Mucosa of stomach (tissue), 1 donor: ENCODE data around the gene ADGRG1.

ENCODE experiments used
- H3K27me3 ChIP-seq: one replicate; pipeline ENCODE4 v1.7.0; 2013; ENCODE audit warnings: mild to moderate bottlenecking, low read length; ENCODE audit not compliant: control insufficient read depth, insufficient read depth
- H3K36me3 ChIP-seq: one replicate; pipeline ENCODE4 v1.7.0; 2013; ENCODE audit warnings: low read length; ENCODE audit not compliant: control insufficient read depth, insufficient read depth
- H3K4me1 ChIP-seq: one replicate; pipeline ENCODE4 v1.7.0; 2013; ENCODE audit warnings: mild to moderate bottlenecking, low read length; ENCODE audit not compliant: control insufficient read depth, insufficient read depth
- H3K4me3 ChIP-seq: one replicate; pipeline ENCODE4 v1.7.0; 2013; ENCODE audit warnings: low read length
- H3K9ac ChIP-seq: one replicate; pipeline ENCODE4 v1.7.0; 2013; ENCODE audit warnings: mild to moderate bottlenecking, low read length, moderate library complexity
- H3K9me3 ChIP-seq: one replicate; pipeline ENCODE4 v1.7.0; 2013; ENCODE audit warnings: mild to moderate bottlenecking, low read length, moderate library complexity; ENCODE audit not compliant: control insufficient read depth
- donor health status: Pancreatic carcinoma.

Gene ADGRG1

GRCh38 chr16:57672416-57672815, 44.0 kb downstream of the ADGRG1 start:
- H3K4me3 ChIP-seq: no peak overlapping the region
- no peaks in the 10 kb centered on the region for H3K27me3 ChIP-seq
- no peaks in the 10 kb centered on the region for H3K9me3 ChIP-seq
- H3K36me3 ChIP-seq: no peaks in the 10 kb centered on the region
- H3K9ac ChIP-seq: no peak overlapping the region
- H3K4me1 ChIP-seq: no peaks in the 10 kb centered on the region

GRCh38 chr16:57672824-57673223, 44.4 kb downstream of the ADGRG1 start:
- Histone ChIP-seq H3K9me3 (no peaks in the 10 kb centered on the region), H3K4me3 (no peak overlapping the region), H3K4me1 (no peaks in the 10 kb centered on the region), H3K27me3 (no peaks in the 10 kb centered on the region), H3K36me3 (no peaks in the 10 kb centered on the region), H3K9ac (no peak overlapping the region)

- H3K36me3 ChIP-seq: no peaks in the 10 kb centered on the region
- H3K9ac ChIP-seq: no peak overlapping the region
- no peaks in the 10 kb centered on the region for H3K9me3 ChIP-seq
- no peak overlapping the region for H3K4me3 ChIP-seq
- H3K4me1 ChIP-seq: no peaks in the 10 kb centered on the region
- H3K27me3 ChIP-seq: no peaks in the 10 kb centered on the region
These were observed 47.5 kb downstream of the ADGRG1 start for GRCh38 chr16:57675741-57676551.

DNA sequence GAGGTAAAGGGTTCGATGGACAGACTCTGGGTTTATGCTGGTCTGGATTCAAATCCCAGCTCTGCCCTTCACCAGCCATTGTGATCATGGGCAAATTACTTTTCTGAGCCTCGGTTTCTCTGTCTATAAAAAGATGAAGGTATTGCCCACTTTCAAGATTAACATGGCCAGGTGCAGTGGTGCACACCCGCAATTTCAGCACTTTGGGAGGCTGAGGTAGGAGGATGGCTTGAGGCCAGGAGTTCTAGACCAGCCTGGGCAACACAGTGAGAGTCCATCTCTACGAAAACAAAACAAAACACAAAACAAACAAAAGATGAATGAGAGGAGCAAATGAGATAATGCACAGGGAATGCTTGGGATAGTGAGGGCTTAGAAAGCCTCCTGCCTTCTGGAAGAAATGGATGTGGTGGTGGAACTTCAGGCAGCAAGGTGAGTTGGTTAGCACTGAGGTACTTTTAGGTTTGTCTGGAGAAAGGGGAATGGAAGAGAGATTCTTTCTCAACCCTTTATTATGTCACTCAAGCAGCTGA, 48.2 kb downstream of the ADGRG1 start:
- Histone ChIP-seq H3K36me3 (no peaks in the 10 kb centered on the region), H3K9ac (no peak overlapping the region), H3K27me3 (no peaks in the 10 kb centered on the region), H3K4me3 (no peak overlapping the region), H3K9me3 (no peaks in the 10 kb centered on the region), H3K4me1 (no peaks in the 10 kb centered on the region)

DNA sequence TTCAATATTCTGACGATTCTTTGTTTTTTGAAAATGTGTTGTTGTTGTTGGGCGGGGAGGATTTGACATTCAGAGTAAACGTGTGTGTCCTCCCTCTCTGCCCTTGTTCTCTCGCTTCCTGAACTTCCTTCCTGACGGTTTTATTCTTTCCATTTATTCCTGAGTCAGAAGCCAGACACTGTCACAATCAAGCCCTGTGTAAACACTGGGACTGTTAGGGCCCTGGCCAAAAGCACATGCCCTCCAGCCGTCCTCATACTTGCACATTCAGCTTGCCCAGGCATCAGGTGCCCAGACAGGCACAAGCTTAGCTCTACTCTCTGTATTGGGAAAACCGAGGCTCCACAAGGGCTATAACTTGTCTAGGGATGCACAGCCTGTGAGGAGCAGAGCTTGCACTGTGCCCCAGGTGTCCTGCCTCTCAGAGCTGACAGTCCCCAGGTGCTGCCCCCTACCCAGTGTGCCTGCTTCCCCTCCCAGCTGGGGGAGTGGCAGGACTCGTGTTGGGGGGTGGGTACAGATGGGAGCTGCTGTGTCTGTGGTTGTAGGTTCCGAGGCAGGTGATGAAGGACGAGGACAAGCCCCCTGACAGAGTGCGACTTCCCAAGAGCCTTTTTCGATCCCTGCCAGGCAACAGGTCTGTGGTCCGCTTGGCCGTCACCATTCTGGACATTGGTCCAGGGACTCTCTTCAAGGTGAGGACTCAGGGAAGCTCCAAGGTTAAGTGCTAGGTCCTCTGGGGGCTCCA, 49.4 kb downstream of the ADGRG1 start:
- Histone ChIP-seq H3K27me3 (no peaks in the 10 kb centered on the region), H3K9ac (no peak overlapping the region), H3K4me1 (no peaks in the 10 kb centered on the region), H3K36me3 (no peaks in the 10 kb centered on the region), H3K4me3 (no peak overlapping the region), H3K9me3 (no peaks in the 10 kb centered on the region)

DNA sequence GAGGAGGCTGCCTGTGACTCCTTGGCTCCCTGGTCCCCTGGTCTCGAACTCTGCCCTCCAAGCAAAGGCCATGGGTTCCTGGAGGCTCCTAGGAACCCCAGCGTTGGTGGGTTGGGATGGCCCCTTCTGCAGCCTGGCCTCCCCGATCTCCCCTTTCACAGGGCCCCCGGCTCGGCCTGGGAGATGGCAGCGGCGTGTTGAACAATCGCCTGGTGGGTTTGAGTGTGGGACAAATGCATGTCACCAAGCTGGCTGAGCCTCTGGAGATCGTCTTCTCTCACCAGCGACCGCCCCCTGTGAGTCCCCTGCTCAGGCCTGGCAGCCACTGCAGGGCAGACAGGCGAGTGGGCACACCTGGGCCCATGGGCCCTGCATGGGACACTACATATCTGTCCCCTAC, 50.6 kb downstream of the ADGRG1 start:
- H3K4me3 ChIP-seq: no peak overlapping the region
- no peaks in the 10 kb centered on the region for H3K4me1 ChIP-seq
- no peaks in the 10 kb centered on the region for H3K9me3 ChIP-seq
- no peak overlapping the region for H3K9ac ChIP-seq
- H3K36me3 ChIP-seq: no peaks in the 10 kb centered on the region
- H3K27me3 ChIP-seq: no peaks in the 10 kb centered on the region

- no peak overlapping the region for H3K9ac ChIP-seq
- H3K4me1 ChIP-seq: no peaks in the 10 kb centered on the region
- no peaks in the 10 kb centered on the region for H3K36me3 ChIP-seq
- no peaks in the 10 kb centered on the region for H3K27me3 ChIP-seq
- no peaks in the 10 kb centered on the region for H3K9me3 ChIP-seq
- H3K4me3 ChIP-seq: no peak overlapping the region
These were observed 51.5 kb downstream of the ADGRG1 start for GRCh38 chr16:57679767-57680482.

DNA sequence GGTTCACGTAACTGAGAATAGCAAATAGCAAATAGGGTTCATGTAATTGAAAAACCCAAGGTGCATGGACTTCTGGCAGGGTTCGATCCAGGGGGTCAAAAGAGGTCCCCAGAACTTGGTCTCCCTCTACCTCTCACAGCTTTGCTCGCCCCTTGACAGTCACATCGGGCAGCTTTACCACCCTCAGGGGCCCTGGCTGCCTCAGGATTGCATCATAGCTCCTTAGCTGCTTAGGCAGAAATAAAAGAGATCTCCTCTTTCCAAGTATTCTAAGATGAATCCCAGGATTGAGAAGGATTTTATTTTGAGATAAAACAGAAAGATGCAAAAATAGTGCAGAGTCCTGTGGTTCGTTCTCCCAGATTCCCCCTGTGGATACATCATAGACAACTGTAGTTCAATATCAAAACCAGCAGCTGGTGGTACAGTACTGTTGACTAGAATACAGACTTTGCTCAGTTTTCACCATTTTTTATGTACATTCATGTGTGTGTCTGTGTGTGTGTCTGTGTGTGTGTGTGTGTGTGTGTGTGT, 52.5 kb downstream of the ADGRG1 start:
- H3K36me3 ChIP-seq: no peaks in the 10 kb centered on the region
- H3K4me1 ChIP-seq: no peaks in the 10 kb centered on the region
- no peaks in the 10 kb centered on the region for H3K27me3 ChIP-seq

GRCh38 chr16:57681950-57682728, 53.7 kb downstream of the ADGRG1 start:
- Histone ChIP-seq H3K4me3 (no peak overlapping the region), H3K4me1 (no peaks in the 10 kb centered on the region), H3K27me3 (peaks cover 5% of the 10 kb centered on the region), H3K36me3 (no peaks in the 10 kb centered on the region), H3K9ac (no peak overlapping the region), H3K9me3 (no peaks in the 10 kb centered on the region)

More for the DNA sequence above, 52.5 kb downstream of the ADGRG1 start:
- H3K4me3 ChIP-seq: no peak overlapping the region
- H3K9ac ChIP-seq: no peak overlapping the region
- no peaks in the 10 kb centered on the region for H3K9me3 ChIP-seq

DNA sequence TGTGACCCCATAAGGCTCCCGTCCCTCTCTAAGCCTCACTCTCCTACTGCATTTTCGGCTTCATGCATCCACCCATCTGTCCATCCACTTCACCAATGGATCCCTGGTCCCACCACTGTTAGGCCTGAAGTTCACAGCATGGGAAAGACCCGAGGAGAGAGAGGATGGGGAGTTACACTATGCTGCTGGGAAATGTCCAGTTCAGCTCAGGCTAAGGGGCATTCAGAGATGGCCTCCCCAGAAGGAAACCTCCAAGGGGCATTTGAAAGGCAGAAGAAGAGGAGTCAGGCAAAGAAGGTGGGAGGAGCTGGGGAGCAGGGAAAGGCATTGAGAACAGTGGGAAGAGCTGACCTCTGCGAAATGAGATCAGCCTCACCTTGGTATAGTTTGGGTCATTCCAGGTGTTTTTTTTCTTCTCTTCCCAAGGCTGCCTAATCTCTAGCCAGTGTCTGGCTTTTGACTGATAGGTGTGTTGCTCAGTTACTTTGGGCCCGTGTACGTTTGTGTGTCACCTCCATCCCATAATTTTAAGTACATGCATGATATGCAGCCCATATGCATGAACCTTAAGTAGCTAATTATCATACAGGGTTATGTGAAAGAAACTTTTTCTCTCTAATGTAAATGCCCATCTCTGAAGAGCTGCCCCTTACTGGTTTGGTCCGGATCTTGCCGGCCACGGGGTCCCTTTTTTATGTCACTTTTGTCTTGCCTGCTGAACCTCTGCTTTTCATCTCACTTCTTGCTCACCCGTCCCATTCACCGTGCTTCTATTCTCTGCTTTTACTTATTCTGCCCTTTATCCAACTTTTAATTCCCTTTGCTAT, 54.6 kb downstream of the ADGRG1 start:
- no peak overlapping the region for H3K9ac ChIP-seq
- H3K27me3 ChIP-seq: peaks cover 5% of the 10 kb centered on the region
- no peaks in the 10 kb centered on the region for H3K4me1 ChIP-seq
- H3K9me3 ChIP-seq: no peaks in the 10 kb centered on the region
- H3K4me3 ChIP-seq: no peak overlapping the region
- H3K36me3 ChIP-seq: no peaks in the 10 kb centered on the region
